ENCODE data around the gene OGT. TPM values are rescaled to one million over a fixed set of nuclear protein-coding genes. Genes with fewer than 3 reads are reported as not detected.
"Not testable (repeated sequence)": the region's sequence is repeated elsewhere in the genome, so short reads cannot be mapped to it uniquely, and the experiment has no call there.

Gene OGT
- 100 to 1,000 TPM; 280 to 304 TPM for total RNA-seq

GRCh38 chrX:71532753-71533425, at the start of gene OGT:
OGT (plus strand) TSS chrX:71533104; CDS start chrX:71533300, 196 bp downstream.
- Mint-ChIP-seq H3K36me3 (peaks cover 40% of the 10 kb centered on the region), H3K9me3 (peaks cover 3% of the 10 kb centered on the region), H3K4me3 (peak within 1 kb of the TSS; percentile 97), H3K27me3 (no peaks in the 10 kb centered on the region), H3K4me1 (ENCODE audit: low read depth) (peaks cover 21% of the 10 kb centered on the region), H3K27ac (peak within 1 kb of the TSS; percentile 98)
- ChIA-PET POLR2A (interaction anchor here (0.7 to 7.2 kb wide), 10 partner anchors 11 to 351 kb away, joined by 3 to 96 read pairs (median 10); partner anchors contain the start of genes CXCR3 and TAF1), CTCF (interaction anchor here (1.2 to 1.6 kb wide), 3 partner anchors 9 to 22 kb away, joined by 3 to 6 read pairs (median 4); no protein-coding TSS in a partner anchor)
- DNase-seq: peak; percentile 95
- intact Hi-C loops (cut with micrococcal nuclease): loop anchor here (1.0 to 10.0 kb wide), 8 partner anchors 8 to 421 kb away; partner anchors contain the start of genes CXCR3, IL2RG, NONO and TAF1

GRCh38 chrX:71487814-71488213, 45.1 kb upstream of the OGT start:
- H3K9me3 Mint-ChIP-seq: no peaks in the 10 kb centered on the region
- no peaks in the 10 kb centered on the region for H3K36me3 Mint-ChIP-seq
- no peaks in the 10 kb centered on the region for H3K27me3 Mint-ChIP-seq
- no peak overlapping the region for H3K4me3 Mint-ChIP-seq
- CTCF ChIA-PET: no interaction called here
- DNase-seq: no peak
- intact Hi-C loops (cut with micrococcal nuclease): no loop called here
- peaks cover 5% of the 10 kb centered on the region for H3K4me1 Mint-ChIP-seq (ENCODE audit: low read depth)
- H3K27ac Mint-ChIP-seq: no peak overlapping the region
- POLR2A ChIA-PET: no interaction called here

- Mint-ChIP-seq H3K36me3 (peaks cover 2% of the 10 kb centered on the region), H3K9me3 (peaks cover 1% of the 10 kb centered on the region), H3K4me1 (ENCODE audit: low read depth) (peaks cover 9% of the 10 kb centered on the region), H3K27ac (no peak overlapping the region), H3K27me3 (no peaks in the 10 kb centered on the region), H3K4me3 (no peak overlapping the region)
- POLR2A ChIA-PET: no interaction called here
- intact Hi-C loops (cut with micrococcal nuclease): no loop called here
- no peak for DNase-seq
- CTCF ChIA-PET: no interaction called here
Measured at GRCh38 chrX:71489540-71489939, 43.4 kb upstream of the OGT start.

- Mint-ChIP-seq H3K27ac (peak overlapping the region; percentile 13), H3K27me3 (no peaks in the 10 kb centered on the region), H3K4me3 (peak overlapping the region; percentile 75), H3K36me3 (peaks cover 3% of the 10 kb centered on the region), H3K4me1 (ENCODE audit: low read depth) (peaks cover 9% of the 10 kb centered on the region), H3K9me3 (peaks cover 2% of the 10 kb centered on the region)
- intact Hi-C loops (cut with micrococcal nuclease): loop anchor here (5.0 kb wide), 1 partner anchor 40 kb away; the partner anchor contains the start of gene OGT
- POLR2A ChIA-PET: interaction anchor here (0.8 to 2.3 kb wide), 4 partner anchors 39 to 58 kb away, joined by 3 to 9 read pairs (median 4); no protein-coding TSS in a partner anchor
- DNase-seq: peak; percentile 56
- CTCF ChIA-PET: interaction anchor here (1.0 kb wide), 1 partner anchor 47 kb away, joined by 3 read pairs; no protein-coding TSS in a partner anchor
Measured at GRCh38 chrX:71492231-71493065, 40.5 kb upstream of the OGT start.

- H3K36me3 Mint-ChIP-seq: peaks cover 3% of the 10 kb centered on the region
- POLR2A ChIA-PET: interaction anchor here (0.8 to 2.3 kb wide), 4 partner anchors 38 to 57 kb away, joined by 3 to 9 read pairs (median 4); no protein-coding TSS in a partner anchor
- intact Hi-C loops (cut with micrococcal nuclease): loop anchor here (5.0 kb wide), 1 partner anchor 39 kb away; the partner anchor contains the start of gene OGT
- no peaks in the 10 kb centered on the region for H3K27me3 Mint-ChIP-seq
- H3K9me3 Mint-ChIP-seq: peaks cover 2% of the 10 kb centered on the region
- no peak overlapping the region for H3K27ac Mint-ChIP-seq
- CTCF ChIA-PET: interaction anchor here (1.3 kb wide), 1 partner anchor 22 kb away, joined by 3 read pairs; no protein-coding TSS in a partner anchor
- DNase-seq: no peak
- peak overlapping the region; percentile 75 for H3K4me3 Mint-ChIP-seq
- H3K4me1 Mint-ChIP-seq (ENCODE audit: low read depth): peaks cover 9% of the 10 kb centered on the region
Measured at GRCh38 chrX:71493111-71493613, 39.7 kb upstream of the OGT start.

- H3K27ac Mint-ChIP-seq; H3K9me3 Mint-ChIP-seq; H3K4me3 Mint-ChIP-seq; DNase-seq; CTCF ChIA-PET; intact Hi-C loops (cut with micrococcal nuclease); H3K4me1 Mint-ChIP-seq (ENCODE audit: low read depth); POLR2A ChIA-PET; H3K27me3 Mint-ChIP-seq; H3K36me3 Mint-ChIP-seq: not testable (repeated sequence)
Measured at GRCh38 chrX:71495979-71496378, 36.9 kb upstream of the OGT start.

GRCh38 chrX:71496476-71496875, 36.4 kb upstream of the OGT start:
- ChIA-PET POLR2A (no interaction called here), CTCF (no interaction called here)
- Mint-ChIP-seq H3K4me1 (ENCODE audit: low read depth) (peaks cover 9% of the 10 kb centered on the region), H3K36me3 (peaks cover 3% of the 10 kb centered on the region), H3K27ac (no peak overlapping the region), H3K4me3 (no peak overlapping the region), H3K27me3 (no peaks in the 10 kb centered on the region), H3K9me3 (peaks cover 2% of the 10 kb centered on the region)
- no peak for DNase-seq
- intact Hi-C loops (cut with micrococcal nuclease): no loop called here

- H3K27me3 Mint-ChIP-seq; intact Hi-C loops (cut with micrococcal nuclease); H3K9me3 Mint-ChIP-seq; H3K36me3 Mint-ChIP-seq; CTCF ChIA-PET; POLR2A ChIA-PET; DNase-seq; H3K27ac Mint-ChIP-seq; H3K4me3 Mint-ChIP-seq; H3K4me1 Mint-ChIP-seq (ENCODE audit: low read depth): not testable (repeated sequence)
Measured at GRCh38 chrX:71502080-71502479, 30.8 kb upstream of the OGT start.

- no peaks in the 10 kb centered on the region for H3K27me3 Mint-ChIP-seq
- H3K36me3 Mint-ChIP-seq: no peaks in the 10 kb centered on the region
- ChIA-PET POLR2A (no interaction called here), CTCF (no interaction called here)
- intact Hi-C loops (cut with micrococcal nuclease): no loop called here
- H3K4me1 Mint-ChIP-seq (ENCODE audit: low read depth): no peaks in the 10 kb centered on the region
- no peak overlapping the region for H3K27ac Mint-ChIP-seq
- no peak overlapping the region for H3K4me3 Mint-ChIP-seq
- H3K9me3 Mint-ChIP-seq: no peaks in the 10 kb centered on the region
- DNase-seq: no peak
Measured at GRCh38 chrX:71504346-71504745, 28.6 kb upstream of the OGT start.

- POLR2A ChIA-PET: no interaction called here
- H3K4me3 Mint-ChIP-seq: no peak overlapping the region
- no peaks in the 10 kb centered on the region for H3K36me3 Mint-ChIP-seq
- no peak overlapping the region for H3K27ac Mint-ChIP-seq
- no peak for DNase-seq
- H3K9me3 Mint-ChIP-seq: peaks cover 3% of the 10 kb centered on the region
- intact Hi-C loops (cut with micrococcal nuclease): no loop called here
- CTCF ChIA-PET: no interaction called here
- no peaks in the 10 kb centered on the region for H3K27me3 Mint-ChIP-seq
- peaks cover 9% of the 10 kb centered on the region for H3K4me1 Mint-ChIP-seq (ENCODE audit: low read depth)
Measured at GRCh38 chrX:71509289-71509688, 23.6 kb upstream of the OGT start.

GRCh38 chrX:71510161-71510560, 22.7 kb upstream of the OGT start:
- POLR2A ChIA-PET: no interaction called here
- intact Hi-C loops (cut with micrococcal nuclease): no loop called here

GRCh38 chrX:71513731-71514130, 19.2 kb upstream of the OGT start:
- DNase-seq; H3K4me3 Mint-ChIP-seq; H3K27me3 Mint-ChIP-seq; intact Hi-C loops (cut with micrococcal nuclease); H3K9me3 Mint-ChIP-seq; H3K36me3 Mint-ChIP-seq; POLR2A ChIA-PET; H3K27ac Mint-ChIP-seq: not testable (repeated sequence)
- CTCF ChIA-PET: interaction anchor here (0.6 to 1.6 kb wide), 3 partner anchors 11 to 22 kb away, joined by 3 read pairs; no protein-coding TSS in a partner anchor
- peaks cover 16% of the 10 kb centered on the region for H3K4me1 Mint-ChIP-seq (ENCODE audit: low read depth)

More at GRCh38 chrX:71510161-71510560, 22.7 kb upstream of the OGT start:
- DNase-seq: no peak
- Mint-ChIP-seq H3K36me3 (no peaks in the 10 kb centered on the region), H3K27ac (no peak overlapping the region), H3K9me3 (peaks cover 3% of the 10 kb centered on the region), H3K4me3 (no peak overlapping the region), H3K4me1 (ENCODE audit: low read depth) (peaks cover 16% of the 10 kb centered on the region), H3K27me3 (no peaks in the 10 kb centered on the region)
- CTCF ChIA-PET: no interaction called here

All from activated CD4-positive, alpha-beta memory T cell treated with anti-CD3 and anti-CD28 coated beads for 36 hours (primary cell).